Vagina (tissue), 2 donors: Measurements from ENCODE around the gene ARHGAP27.

ENCODE experiments used
- CTCF ChIP-seq, 3 experiments: fragments of 450-650 bp in 2 of 3; fragments of 200-600 bp in 1 of 3; sonication (generic) in 1 of 3; IDR thresholded peaks; one replicate each; pipeline ENCODE4 v1.5.1; 2017 to 2019; ENCODE audit warnings: antibody characterized with exemption in 3 of 3, mild to moderate bottlenecking in 2 of 3, moderate library complexity in 2 of 3
- POLR2A ChIP-seq, 2 donors: fragments of 450-650 bp; IDR thresholded peaks; one replicate each; pipeline ENCODE4 v1.6.1; 2017; ENCODE audit warnings: antibody characterized with exemption in 2 of 2, mild to moderate bottlenecking in 2 of 2, moderate library complexity in 2 of 2

DNA sequence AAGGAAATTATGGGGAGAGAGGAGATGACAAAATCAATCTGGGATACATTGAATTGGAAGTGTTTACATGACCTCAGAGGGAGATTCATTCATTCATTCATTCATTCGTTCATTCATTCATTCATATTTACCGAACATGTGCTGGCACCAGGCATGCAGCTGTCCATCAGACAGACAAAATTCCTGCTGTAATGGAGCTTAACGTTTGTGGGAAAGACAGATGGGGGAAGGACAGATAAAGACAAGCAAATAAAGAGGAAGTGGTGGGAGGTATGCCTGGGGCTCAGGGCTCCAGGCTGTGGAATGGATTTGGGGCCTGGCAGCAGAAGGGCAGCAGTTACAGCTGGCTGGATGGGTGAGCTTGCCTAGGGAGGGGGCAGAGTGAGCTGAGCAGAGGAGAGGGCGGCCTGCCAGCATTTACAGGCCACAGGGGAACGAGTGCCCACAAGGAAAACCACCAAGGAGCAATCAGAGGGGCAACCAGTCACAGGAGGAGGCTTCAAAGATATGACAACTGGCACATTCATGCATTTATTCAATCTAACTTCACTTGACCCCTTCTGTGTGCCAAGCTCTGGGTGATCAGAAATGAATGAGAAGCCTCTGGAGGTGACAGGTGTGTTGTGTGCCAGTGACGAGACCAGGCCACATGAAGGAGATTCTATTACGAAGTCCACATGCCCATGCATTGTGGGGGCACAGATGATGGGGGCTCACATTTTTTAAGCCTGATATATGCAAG lies 48.5 kb downstream of the ARHGAP27 start:
- TF ChIP-seq CTCF (IDR thresholded peaks at IDR 0.05) (no peak), POLR2A (IDR thresholded peaks at IDR 0.05) (no peak)
